Mesenchymal stem cell (in vitro differentiated cells and primary cell): ENCODE data around the gene ATP10D.

Experiments used
- DNase-seq: peaks from one replicate; pipeline ENCODE4 v3.0.0-alpha.2; 2013
- H2AFZ ChIP-seq: one replicate; pipeline ENCODE4 v1.6.1; 2013; ENCODE audit warnings: low read depth, mild to moderate bottlenecking, control low read depth, inconsistent platforms, low read length, moderate library complexity
- H2AK5ac ChIP-seq: 2 replicates; pipeline ENCODE4 v1.6.1; 2013; ENCODE audit warnings: low read length, moderate library complexity, mild to moderate bottlenecking, inconsistent platforms; ENCODE audit not compliant: severe bottlenecking
- H2BK120ac ChIP-seq: one replicate; pipeline ENCODE4 v1.6.1; 2013; ENCODE audit warnings: low read depth, mild to moderate bottlenecking, inconsistent platforms, low read length, moderate library complexity
- H2BK12ac ChIP-seq, 2 experiments: one replicate each; pipeline ENCODE4 v1.6.1; 2013; ENCODE audit warnings: inconsistent platforms in 2 of 2, low read length in 2 of 2, mild to moderate bottlenecking in 2 of 2, moderate library complexity in 2 of 2, control low read depth in 1 of 2
- H2BK15ac ChIP-seq: one replicate; pipeline ENCODE4 v1.6.1; 2013; ENCODE audit warnings: mild to moderate bottlenecking, low read depth, inconsistent platforms; ENCODE audit not compliant: poor library complexity, severe bottlenecking
- H2BK5ac ChIP-seq: 2 replicates; pipeline ENCODE4 v1.6.1; 2013; ENCODE audit warnings: low read depth, mild to moderate bottlenecking, low read length, control low read depth, inconsistent platforms; ENCODE audit not compliant: poor library complexity, severe bottlenecking
- H3K14ac ChIP-seq, 2 experiments: one replicate each; pipeline ENCODE4 v1.6.1; 2013; ENCODE audit warnings: inconsistent platforms in 2 of 2, low read length in 2 of 2, control low read depth in 1 of 2, mild to moderate bottlenecking in 1 of 2, moderate library complexity in 1 of 2
- H3K18ac ChIP-seq, 2 experiments: one replicate each; pipeline ENCODE4 v1.6.1; 2013; ENCODE audit warnings: inconsistent platforms in 2 of 2, low read length in 2 of 2, control low read depth in 1 of 2, low read depth in 1 of 2, mild to moderate bottlenecking in 1 of 2
- H3K23ac ChIP-seq, 2 experiments: one replicate each; pipeline ENCODE4 v1.6.1; 2013; ENCODE audit warnings: inconsistent platforms in 2 of 2, low read length in 2 of 2, mild to moderate bottlenecking in 2 of 2, moderate library complexity in 2 of 2, control low read depth in 1 of 2
- H3K27ac ChIP-seq: 2 replicates; pipeline ENCODE4 v1.5.1; 2013; ENCODE audit warnings: mild to moderate bottlenecking, moderate library complexity, low read length, control low read depth, inconsistent platforms; ENCODE audit not compliant: poor library complexity, severe bottlenecking
- H3K27me3 ChIP-seq, 2 experiments: 2 replicates each; pipeline versions ENCODE4 v1.6.1 to v1.7.0; 2013; ENCODE audit warnings: low read length in 2 of 2, mild to moderate bottlenecking in 2 of 2, moderate library complexity in 2 of 2, control low read depth in 1 of 2, inconsistent platforms in 1 of 2; ENCODE audit not compliant: control insufficient read depth in 1 of 2, insufficient read depth in 1 of 2
- H3K36me3 ChIP-seq, 2 experiments: 2 replicates each; pipeline versions ENCODE4 v1.6.1 to v1.7.0; 2013; ENCODE audit warnings: low read length in 2 of 2, control low read depth in 1 of 2, inconsistent platforms in 1 of 2, low read depth in 1 of 2, mild to moderate bottlenecking in 1 of 2; ENCODE audit not compliant: insufficient read depth in 2 of 2, control insufficient read depth in 1 of 2
- H3K4ac ChIP-seq, 2 experiments: one replicate each; pipeline ENCODE4 v1.6.1; 2013; ENCODE audit warnings: inconsistent platforms in 2 of 2, low read length in 2 of 2, mild to moderate bottlenecking in 2 of 2, moderate library complexity in 2 of 2, control low read depth in 1 of 2, low read depth in 1 of 2
- H3K4me1 ChIP-seq: 2 replicates; pipeline ENCODE4 v1.6.1; 2013; ENCODE audit warnings: low read depth, low read length, control low read depth; ENCODE audit not compliant: control insufficient read depth, insufficient read depth
- H3K4me2 ChIP-seq: 2 replicates; pipeline ENCODE4 v1.6.1; 2013; ENCODE audit warnings: low read length, mild to moderate bottlenecking, inconsistent platforms; ENCODE audit not compliant: poor library complexity, severe bottlenecking
- H3K4me3 ChIP-seq, 2 experiments: 2 replicates each; pipeline versions ENCODE4 v1.5.1 to v1.7.0; 2013; ENCODE audit warnings: low read length in 2 of 2, mild to moderate bottlenecking in 2 of 2, control low read depth in 1 of 2, low read depth in 1 of 2; ENCODE audit not compliant: insufficient read depth in 1 of 2
- H3K79me1 ChIP-seq: replicated peaks from 2 replicates; pipeline ENCODE4 v1.6.1; 2013; ENCODE audit warnings: mild to moderate bottlenecking, control low read depth, low read length, inconsistent platforms; ENCODE audit not compliant: poor library complexity, severe bottlenecking
- H3K9ac ChIP-seq: 2 replicates; pipeline ENCODE4 v1.7.0; 2013; ENCODE audit warnings: mild to moderate bottlenecking, low read length, moderate library complexity
- H3K9me3 ChIP-seq: 2 replicates; pipeline ENCODE4 v1.7.0; 2013; ENCODE audit warnings: mild to moderate bottlenecking, low read length; ENCODE audit not compliant: control insufficient read depth
- H4K8ac ChIP-seq: one replicate; pipeline ENCODE4 v1.6.1; 2013; ENCODE audit warnings: inconsistent platforms, mild to moderate bottlenecking, low read length, moderate library complexity
- H4K91ac ChIP-seq: one replicate; pipeline ENCODE4 v1.6.1; 2013; ENCODE audit warnings: mild to moderate bottlenecking, low read length, inconsistent platforms
- WGBS: methylation state at CpG from one replicate; pipeline ENCODE4 v1.1.7; 2013; ENCODE audit warnings: mixed read lengths; 5-methylcytosine and 5-hydroxymethylcytosine counted together

ATP10D gene

DNA sequence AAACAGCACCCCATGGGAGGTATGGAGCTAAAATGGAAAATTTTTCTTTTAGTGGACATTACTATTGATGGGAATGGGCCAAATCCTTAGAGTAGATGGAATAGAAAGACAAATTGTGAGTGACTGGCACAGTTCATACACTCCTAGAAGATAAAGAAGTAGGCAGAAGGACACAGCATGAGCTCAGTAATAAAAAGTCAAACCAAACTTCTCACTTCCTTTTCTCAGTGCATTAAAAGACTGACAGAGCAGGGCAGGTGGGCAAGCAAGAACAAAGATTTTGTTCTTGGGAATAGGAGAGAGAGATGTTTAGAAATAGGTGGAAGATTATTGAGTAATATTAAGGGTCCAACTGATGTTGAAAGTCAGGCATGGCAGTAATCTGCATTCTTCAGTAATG is 132.5 kb downstream of the ATP10D start:
- no peak overlapping the region for H4K91ac ChIP-seq
- no peak overlapping the region for H2BK120ac ChIP-seq
- DNase-seq = no peak
- H3K9me3 ChIP-seq = no peaks in the 10 kb centered on the region
- no peak overlapping the region for H3K9ac ChIP-seq
- no peak overlapping the region for H2AFZ ChIP-seq
- H3K4me2 ChIP-seq = no peak overlapping the region
- no peaks in the 10 kb centered on the region for H3K79me1 ChIP-seq
- H3K36me3 ChIP-seq = no peaks in the 10 kb centered on the region
- no peak overlapping the region for H3K14ac ChIP-seq
- no peak overlapping the region for H2AK5ac ChIP-seq
- no peaks in the 10 kb centered on the region for H3K4me1 ChIP-seq
- no peak overlapping the region for H2BK15ac ChIP-seq
- H3K4ac ChIP-seq = no peak overlapping the region
- no peak overlapping the region for H3K4me3 ChIP-seq
- H3K23ac ChIP-seq = no peak overlapping the region
- H3K27me3 ChIP-seq = no peaks in the 10 kb centered on the region
- H3K18ac ChIP-seq = no peak overlapping the region
- H2BK5ac ChIP-seq = no peak overlapping the region
- H2BK12ac ChIP-seq = no peak overlapping the region
- no peak overlapping the region for H4K8ac ChIP-seq
- H3K27ac ChIP-seq = no peak overlapping the region

DNA sequence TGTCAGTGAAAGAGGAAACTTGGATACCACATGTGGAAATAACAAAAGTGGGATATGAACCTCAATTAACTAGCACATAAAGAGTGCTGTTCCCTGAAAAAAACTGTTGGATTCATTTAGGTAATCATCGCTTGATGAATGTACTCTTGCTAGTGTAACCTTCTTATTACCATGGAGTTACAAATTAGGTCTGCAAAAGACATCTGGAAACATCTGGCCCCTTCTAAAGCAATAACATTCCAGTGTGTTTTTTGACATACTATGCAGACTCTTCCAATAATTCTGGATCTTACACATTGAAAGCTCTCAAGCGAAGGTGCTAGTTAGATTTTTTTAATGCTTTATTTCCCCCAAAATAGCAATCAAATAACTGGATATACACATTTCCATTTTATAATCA is 134.6 kb downstream of the ATP10D start:
- Histone ChIP-seq H4K8ac (no peak overlapping the region), H3K9me3 (no peaks in the 10 kb centered on the region), H3K79me1 (no peaks in the 10 kb centered on the region), H2AFZ (no peak overlapping the region), H2BK120ac (no peak overlapping the region), H2BK15ac (no peak overlapping the region), H2BK5ac (no peak overlapping the region), H2BK12ac (no peak overlapping the region), H3K4me1 (peaks cover 3% of the 10 kb centered on the region), H3K4me2 (no peak overlapping the region), H3K4ac (no peak overlapping the region), H3K27ac (no peak overlapping the region), H3K36me3 (no peaks in the 10 kb centered on the region), H3K9ac (no peak overlapping the region), H3K14ac (no peak overlapping the region), H3K23ac (no peak overlapping the region), H2AK5ac (no peak overlapping the region), H3K27me3 (no peaks in the 10 kb centered on the region), H3K18ac (no peak overlapping the region), H3K4me3 (no peak overlapping the region), H4K91ac (no peak overlapping the region)
- DNase-seq = no peak
- 97% methylated on average over 2 of the region's 2 CpGs for WGBS

DNA sequence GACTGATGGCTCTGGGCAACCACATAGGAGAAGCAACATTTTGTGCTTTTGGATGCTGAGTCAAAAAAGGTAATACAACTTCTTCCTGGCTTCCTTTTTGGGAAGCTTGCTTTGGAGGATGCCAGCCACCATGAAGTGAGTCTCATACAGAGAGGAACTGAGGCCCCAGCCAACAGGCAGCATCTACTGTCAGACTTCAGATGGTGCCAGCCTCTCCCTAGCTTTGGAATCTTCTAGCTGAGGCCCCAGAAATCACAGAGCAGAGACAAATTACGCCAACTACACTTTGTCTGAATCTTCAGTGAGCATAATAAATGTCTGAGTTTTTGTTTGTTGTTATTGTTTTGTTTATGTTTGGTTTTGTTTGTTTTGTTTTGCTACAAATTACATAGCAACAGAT is 136.1 kb downstream of the ATP10D start:
- no peak overlapping the region for H3K18ac ChIP-seq
- 64% methylated on average over 1 of the region's 1 CpG for WGBS
- H2BK120ac ChIP-seq = no peak overlapping the region
- H3K9ac ChIP-seq = no peak overlapping the region
- H3K4me2 ChIP-seq = no peak overlapping the region
- no peak overlapping the region for H3K14ac ChIP-seq
- no peaks in the 10 kb centered on the region for H3K79me1 ChIP-seq
- no peak overlapping the region for H2AFZ ChIP-seq
- H3K4me3 ChIP-seq = no peak overlapping the region
- no peak overlapping the region for H2BK5ac ChIP-seq
- H3K27me3 ChIP-seq = no peaks in the 10 kb centered on the region
- H3K4me1 ChIP-seq = peaks cover 3% of the 10 kb centered on the region
- no peak overlapping the region for H3K4ac ChIP-seq
- no peaks in the 10 kb centered on the region for H3K36me3 ChIP-seq
- H3K9me3 ChIP-seq = no peaks in the 10 kb centered on the region
- H2BK12ac ChIP-seq = no peak overlapping the region
- no peak overlapping the region for H3K27ac ChIP-seq
- H2BK15ac ChIP-seq = no peak overlapping the region
- H4K91ac ChIP-seq = no peak overlapping the region
- H3K23ac ChIP-seq = no peak overlapping the region
- no peak for DNase-seq
- H2AK5ac ChIP-seq = no peak overlapping the region
- no peak overlapping the region for H4K8ac ChIP-seq

DNA sequence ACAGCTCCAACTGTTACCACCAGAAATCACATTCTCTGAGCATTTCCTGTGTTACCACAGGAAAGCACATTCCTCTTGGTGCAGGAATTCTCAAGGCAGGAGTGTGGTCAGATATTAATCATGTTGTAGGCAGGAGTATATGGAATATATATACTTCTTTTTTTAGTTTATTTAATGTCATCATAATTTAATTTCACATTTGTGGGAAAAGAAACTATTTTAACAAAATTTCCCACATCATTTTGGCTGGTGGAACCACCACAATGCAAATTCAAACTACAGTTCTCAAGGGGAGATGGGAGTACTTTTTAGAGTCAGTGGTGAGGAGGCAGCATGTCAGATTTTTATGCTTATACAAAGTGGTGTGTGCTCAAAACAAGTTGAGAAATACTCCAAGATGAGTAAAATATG is 139.0 kb downstream of the ATP10D start:
- no peak overlapping the region for H2BK12ac ChIP-seq
- H3K27me3 ChIP-seq = no peaks in the 10 kb centered on the region
- H3K14ac ChIP-seq = no peak overlapping the region
- H3K27ac ChIP-seq = no peak overlapping the region
- no peak overlapping the region for H3K4me2 ChIP-seq
- H2BK120ac ChIP-seq = no peak overlapping the region
- H3K4me1 ChIP-seq = peaks cover 3% of the 10 kb centered on the region
- no peak overlapping the region for H3K4ac ChIP-seq
- H2BK5ac ChIP-seq = no peak overlapping the region
- no peak overlapping the region for H2AFZ ChIP-seq
- no peak overlapping the region for H2BK15ac ChIP-seq
- no peak overlapping the region for H3K9ac ChIP-seq
- H3K79me1 ChIP-seq = no peaks in the 10 kb centered on the region
- no peaks in the 10 kb centered on the region for H3K36me3 ChIP-seq
- no peak overlapping the region for H2AK5ac ChIP-seq
- H4K91ac ChIP-seq = no peak overlapping the region
- no peak overlapping the region for H3K18ac ChIP-seq
- H4K8ac ChIP-seq = no peak overlapping the region
- H3K23ac ChIP-seq = no peak overlapping the region
- DNase-seq = peak; percentile 30
- no peak overlapping the region for H3K4me3 ChIP-seq
- no peaks in the 10 kb centered on the region for H3K9me3 ChIP-seq
